Astrocyte (in vitro differentiated cells and primary cell): Measurements from ENCODE around the gene PLEKHA5. TPM values are rescaled to one million over a fixed set of nuclear protein-coding genes. Genes with fewer than 3 reads are reported as not detected.

Experiments used
- DNase-seq: peaks from one replicate; pipeline ENCODE4 v3.0.0-alpha.2; 2010; ENCODE audit warnings: low read depth
- FAIRE-seq: peaks from 2 replicates; lab custom pipeline; 2011; peaks lifted over from hg19 to GRCh38; lab: Jason Lieb, UNC
- H2AFZ ChIP-seq: 2 replicates; pipeline ENCODE4 v1.6.0; 2012; ENCODE audit warnings: low read depth, low read length, inconsistent platforms
- H3K27ac ChIP-seq: 2 replicates; pipeline ENCODE4 v1.5.1; 2011; ENCODE audit warnings: low read depth, low read length, inconsistent platforms
- H3K27me3 ChIP-seq: 2 replicates; pipeline ENCODE4 v1.6.0; 2011; ENCODE audit warnings: low read length, inconsistent platforms; ENCODE audit not compliant: insufficient read depth
- H3K36me3 ChIP-seq: 2 replicates; pipeline ENCODE4 v1.5.1; 2011; ENCODE audit warnings: low read length, inconsistent platforms; ENCODE audit not compliant: insufficient read depth
- H3K4me1 ChIP-seq: 2 replicates; pipeline ENCODE4 v1.5.1; 2011; ENCODE audit warnings: low read length, inconsistent platforms; ENCODE audit not compliant: insufficient read depth
- H3K4me2 ChIP-seq: 2 replicates; pipeline ENCODE4 v1.6.0; 2012; ENCODE audit warnings: low read length, inconsistent platforms
- H3K4me3 ChIP-seq: 2 replicates; pipeline ENCODE4 v1.5.1; 2011; ENCODE audit warnings: low read depth, mild to moderate bottlenecking, low read length, inconsistent platforms; ENCODE audit not compliant: insufficient read depth
- H3K79me2 ChIP-seq: 2 replicates; pipeline ENCODE4 v1.6.0; 2012; ENCODE audit warnings: mild to moderate bottlenecking, low read length, inconsistent platforms; ENCODE audit not compliant: insufficient read depth
- H3K9ac ChIP-seq: 2 replicates; pipeline ENCODE4 v1.6.0; 2012; ENCODE audit warnings: mild to moderate bottlenecking, low read length, inconsistent platforms
- H3K9me3 ChIP-seq: 2 replicates; pipeline ENCODE4 v1.5.1; 2012; ENCODE audit warnings: low read depth, mild to moderate bottlenecking, low read length, inconsistent platforms; ENCODE audit not compliant: insufficient read depth
- H4K20me1 ChIP-seq: 2 replicates; pipeline ENCODE4 v1.6.0; 2012; ENCODE audit warnings: low read length, inconsistent platforms; ENCODE audit not compliant: insufficient read depth
- H3K27ac Mint-ChIP-seq: one replicate; pipeline ENCODE4 v1.8.0; 2021; ENCODE audit warnings: mild to moderate bottlenecking, mixed read lengths; ENCODE audit not compliant: unreplicated experiment
- H3K27me3 Mint-ChIP-seq: one replicate; pipeline ENCODE4 v1.8.0; 2021; ENCODE audit warnings: low read depth, mixed read lengths; ENCODE audit not compliant: unreplicated experiment
- H3K36me3 Mint-ChIP-seq: one replicate; pipeline ENCODE4 v1.8.0; 2021; ENCODE audit warnings: low read depth, mixed read lengths; ENCODE audit not compliant: unreplicated experiment
- H3K4me1 Mint-ChIP-seq: one replicate; pipeline ENCODE4 v1.8.0; 2021; ENCODE audit warnings: low read depth, mixed read lengths; ENCODE audit not compliant: unreplicated experiment
- H3K4me3 Mint-ChIP-seq: one replicate; pipeline ENCODE4 v1.8.0; 2021; ENCODE audit warnings: mild to moderate bottlenecking, moderate library complexity, mixed read lengths; ENCODE audit not compliant: unreplicated experiment
- H3K9me3 Mint-ChIP-seq: one replicate; pipeline ENCODE4 v1.8.0; 2021; ENCODE audit warnings: mild to moderate bottlenecking, mixed read lengths; ENCODE audit not compliant: unreplicated experiment
- CTCF ChIP-seq: IDR thresholded peaks from 2 replicates; pipeline ENCODE4 v1.5.1; 2011; ENCODE audit warnings: low read depth, mild to moderate bottlenecking, inconsistent platforms, low read length, moderate library complexity; ENCODE audit not compliant: insufficient read depth
- EZH2 ChIP-seq: IDR thresholded peaks from 2 replicates; pipeline ENCODE4 v1.6.1; 2012; ENCODE audit warnings: mild to moderate bottlenecking, low read length, inconsistent platforms; ENCODE audit not compliant: insufficient read depth
- total RNA-seq: library from RNA; stranded (reverse); gene quantifications from 2 replicates; pipeline ENCODE4 v1.2.1, GENCODE V29; 2021

Gene PLEKHA5
- total RNA-seq, 1 donor from 2014 or later, result 38.9 TPM

- DNase-seq (no peak), FAIRE-seq (no peak)
- no peak for TF ChIP-seq EZH2
- no peak for TF ChIP-seq CTCF
- Mint-ChIP-seq H3K4me1 (peaks cover 4% of the 10 kb centered on the region), H3K36me3 (no peaks in the 10 kb centered on the region), H3K4me3 (no peak overlapping the region), H3K27me3 (no peaks in the 10 kb centered on the region), H3K9me3 (peaks cover 2% of the 10 kb centered on the region), H3K27ac (no peak overlapping the region)
- Histone ChIP-seq H3K9me3 (no peaks in the 10 kb centered on the region), H3K27me3 (no peaks in the 10 kb centered on the region), H3K36me3 (no peaks in the 10 kb centered on the region), H3K79me2 (no peaks in the 10 kb centered on the region), H3K4me3 (no peak overlapping the region), H4K20me1 (no peaks in the 10 kb centered on the region), H2AFZ (no peak overlapping the region), H3K9ac (no peak overlapping the region), H3K27ac (no peak overlapping the region), H3K4me1 (peaks cover 3% of the 10 kb centered on the region), H3K4me2 (no peak overlapping the region)
These were observed 21.8 kb upstream of the PLEKHA5 start for GRCh38 chr12:19107750-19108149.

GRCh38 chr12:19110221-19110940 lies 19.2 kb upstream of the PLEKHA5 start:
- FAIRE-seq (no peak), DNase-seq (peak; percentile 60)
- Histone ChIP-seq H3K27ac (no peak overlapping the region), H3K4me2 (peak overlapping the region; percentile 7), H4K20me1 (no peaks in the 10 kb centered on the region), H3K36me3 (no peaks in the 10 kb centered on the region), H3K4me3 (no peak overlapping the region), H3K27me3 (no peaks in the 10 kb centered on the region), H2AFZ (no peak overlapping the region), H3K9ac (no peak overlapping the region), H3K4me1 (peaks cover 3% of the 10 kb centered on the region), H3K79me2 (no peaks in the 10 kb centered on the region), H3K9me3 (no peaks in the 10 kb centered on the region)
- Mint-ChIP-seq H3K27ac (peak overlapping the region; percentile 9), H3K4me1 (peaks cover 4% of the 10 kb centered on the region), H3K9me3 (peaks cover 2% of the 10 kb centered on the region), H3K4me3 (no peak overlapping the region), H3K36me3 (no peaks in the 10 kb centered on the region), H3K27me3 (no peaks in the 10 kb centered on the region)
- TF ChIP-seq CTCF (no peak), EZH2 (no peak)

- no peak for TF ChIP-seq EZH2
- no peak for TF ChIP-seq CTCF
- Mint-ChIP-seq H3K4me1 (peaks cover 4% of the 10 kb centered on the region), H3K36me3 (no peaks in the 10 kb centered on the region), H3K9me3 (no peaks in the 10 kb centered on the region), H3K27me3 (no peaks in the 10 kb centered on the region), H3K27ac (no peak overlapping the region), H3K4me3 (no peak overlapping the region)
- Histone ChIP-seq H3K9me3 (no peaks in the 10 kb centered on the region), H3K27me3 (no peaks in the 10 kb centered on the region), H3K4me1 (peaks cover 3% of the 10 kb centered on the region), H3K4me2 (no peak overlapping the region), H2AFZ (no peak overlapping the region), H3K9ac (no peak overlapping the region), H3K36me3 (no peaks in the 10 kb centered on the region), H3K27ac (no peak overlapping the region), H3K4me3 (no peak overlapping the region), H3K79me2 (no peaks in the 10 kb centered on the region), H4K20me1 (no peaks in the 10 kb centered on the region)
- DNase-seq, result no peak
- FAIRE-seq, result no peak
These were observed 16.1 kb upstream of the PLEKHA5 start for GRCh38 chr12:19113464-19113863.
